Neural progenitor cell (in vitro differentiated cells): Measurements from ENCODE around the gene SGTA.

Experiments used
- EZH2 ChIP-seq: fragments of 200-600 bp; sonication (generic); IDR thresholded peaks from 2 replicates; pipeline ENCODE4 v1.6.1; 2017; ENCODE audit warnings: antibody characterized with exemption, mild to moderate bottlenecking, moderate library complexity
- EZH2phosphoT487 ChIP-seq: fragments of 200-600 bp; sonication (generic); IDR thresholded peaks from 2 replicates; pipeline ENCODE4 v1.6.1; 2017; ENCODE audit warnings: antibody characterized with exemption
- TF ChIP-seq, protein P1 (sequence below): fragments of 200-600 bp; sonication (generic); IDR thresholded peaks from 2 replicates; pipeline ENCODE4 v1.5.1; 2017; ENCODE audit warnings: antibody characterized with exemption, mild to moderate bottlenecking

DNA sequence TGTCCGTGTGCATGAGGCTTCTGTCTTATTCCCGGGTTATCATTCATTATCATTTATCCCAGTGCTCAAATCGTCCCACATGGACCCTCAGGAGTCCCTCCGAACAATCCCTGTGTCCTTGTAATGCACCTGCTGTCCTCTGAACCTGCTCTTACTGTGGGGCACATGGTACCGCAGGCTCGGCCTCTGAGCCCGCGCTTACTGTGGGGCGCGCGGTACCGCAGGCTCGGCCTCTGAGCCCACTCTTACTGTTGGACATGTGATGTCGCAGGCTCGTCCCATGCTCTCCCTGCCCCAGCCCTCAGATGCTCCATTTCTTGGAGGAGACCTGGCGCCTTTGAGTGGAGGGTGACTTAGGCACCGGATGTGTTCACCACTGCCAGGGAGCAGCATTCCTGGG lies 19.8 kb upstream of the SGTA start:
- TF ChIP-seq, protein P1, sequence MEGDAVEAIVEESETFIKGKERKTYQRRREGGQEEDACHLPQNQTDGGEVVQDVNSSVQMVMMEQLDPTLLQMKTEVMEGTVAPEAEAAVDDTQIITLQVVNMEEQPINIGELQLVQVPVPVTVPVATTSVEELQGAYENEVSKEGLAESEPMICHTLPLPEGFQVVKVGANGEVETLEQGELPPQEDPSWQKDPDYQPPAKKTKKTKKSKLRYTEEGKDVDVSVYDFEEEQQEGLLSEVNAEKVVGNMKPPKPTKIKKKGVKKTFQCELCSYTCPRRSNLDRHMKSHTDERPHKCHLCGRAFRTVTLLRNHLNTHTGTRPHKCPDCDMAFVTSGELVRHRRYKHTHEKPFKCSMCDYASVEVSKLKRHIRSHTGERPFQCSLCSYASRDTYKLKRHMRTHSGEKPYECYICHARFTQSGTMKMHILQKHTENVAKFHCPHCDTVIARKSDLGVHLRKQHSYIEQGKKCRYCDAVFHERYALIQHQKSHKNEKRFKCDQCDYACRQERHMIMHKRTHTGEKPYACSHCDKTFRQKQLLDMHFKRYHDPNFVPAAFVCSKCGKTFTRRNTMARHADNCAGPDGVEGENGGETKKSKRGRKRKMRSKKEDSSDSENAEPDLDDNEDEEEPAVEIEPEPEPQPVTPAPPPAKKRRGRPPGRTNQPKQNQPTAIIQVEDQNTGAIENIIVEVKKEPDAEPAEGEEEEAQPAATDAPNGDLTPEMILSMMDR, result no peak
- TF ChIP-seq EZH2 (no peak), EZH2phosphoT487 (no peak)
